HepG2 (cell line): ENCODE data around the gene PAX7. TPM values are rescaled to one million over a fixed set of nuclear protein-coding genes. Genes with fewer than 3 reads are reported as not detected.

ENCODE experiments used
- ATAC-seq: fragments of 200-7000 bp; cut with Tn5 transposase; 3 replicates; pipeline ENCODE4 v1.9.1; 2020; ENCODE audit warnings: mild to moderate bottlenecking, moderate library complexity
- BruUV-seq: library from RNA; stranded (reverse); fragments of 400-500 nt; replicated peaks from 2 replicates; lab custom pipeline; 2021; lab: Mats Ljungman, UMichigan
- CTCF ChIA-PET: fragments of 300-600 bp; formaldehyde crosslinking; extraction: SDS; loops from one replicate; lab custom pipeline; 2021; ENCODE audit warnings: low total read pairs, inconsistent platforms, low intra/inter-chr PET ratio; lab: Yijun Ruan, JAX
- POLR2A ChIA-PET: fragments of 350-600 bp; sonication (Branson Sonifier 250); formaldehyde crosslinking; loops from one replicate; lab custom pipeline; 2020; ENCODE audit warnings: antibody characterized with exemption, inconsistent platforms; lab: Yijun Ruan, JAX
- DNase-seq: peaks from one replicate; pipeline ENCODE4 v3.0.0-alpha.2; 2015; ENCODE audit warnings: low spot score
- FAIRE-seq: peaks from 3 replicates; lab custom pipeline; 2011; peaks lifted over from hg19 to GRCh38; lab: Jason Lieb, UNC
- H2AFZ ChIP-seq: one replicate; pipeline ENCODE4 v1.6.1; 2011; ENCODE audit warnings: low read length, inconsistent platforms
- H3K27ac ChIP-seq: fragments of 300-600 bp; 3 replicates; pipeline ENCODE4 v1.8.0; 2011; ENCODE audit warnings: mixed run types, mild to moderate bottlenecking, mixed read lengths, low read length, inconsistent platforms; ENCODE audit not compliant: insufficient read depth; ENCODE audit errors: extremely low read length
- H3K27me3 ChIP-seq, 2 experiments: fragments of 200-600 bp in 1 of 2; 2 replicates in 1 of 2; 3 replicates in 1 of 2; pipeline versions ENCODE4 v1.6.0 to v1.8.0; 2011; ENCODE audit warnings: low read length in 2 of 2, mild to moderate bottlenecking in 2 of 2, moderate library complexity in 2 of 2, inconsistent platforms in 1 of 2; ENCODE audit not compliant: insufficient read depth in 2 of 2, control insufficient read depth in 1 of 2
- H3K36me3 ChIP-seq, 2 experiments: fragments of 200-600 bp in 1 of 2; replicated peaks in 1 of 2; 2 replicates in 1 of 2; 3 replicates in 1 of 2; pipeline versions ENCODE4 v1.5.1 to v1.8.0; 2011; ENCODE audit warnings: low read length in 2 of 2, inconsistent platforms in 1 of 2; ENCODE audit not compliant: insufficient read depth in 2 of 2, control insufficient read depth in 1 of 2
- H3K4me1 ChIP-seq: 2 replicates; pipeline ENCODE4 v1.5.1; 2012; ENCODE audit warnings: low read length, inconsistent platforms; ENCODE audit not compliant: insufficient read depth
- H3K4me2 ChIP-seq: 2 replicates; pipeline ENCODE4 v1.6.0; 2011; ENCODE audit warnings: low read depth, low read length, inconsistent platforms
- H3K4me3 ChIP-seq, 3 experiments: fragments of 200-600 bp in 1 of 3; sonication (generic), shearing (Covaris generic) in 1 of 3; replicated peaks in 1 of 3; 2 replicates each; pipeline ENCODE4 v1.5.1; 2011 to 2016; ENCODE audit warnings: low read length in 3 of 3, inconsistent platforms in 2 of 3, low read depth in 2 of 3, mild to moderate bottlenecking in 2 of 3, control low read depth in 1 of 3, mixed read lengths in 1 of 3; ENCODE audit not compliant: insufficient read depth in 1 of 3
- H3K79me2 ChIP-seq: one replicate; pipeline ENCODE4 v1.6.1; 2011; ENCODE audit warnings: low read length, inconsistent platforms; ENCODE audit not compliant: insufficient read depth
- H3K9ac ChIP-seq: 2 replicates; pipeline ENCODE4 v1.6.0; 2011; ENCODE audit warnings: mild to moderate bottlenecking, low read depth, low read length, inconsistent platforms; ENCODE audit not compliant: insufficient read depth
- H3K9me3 ChIP-seq: 2 replicates; pipeline ENCODE4 v1.5.1; 2012; ENCODE audit warnings: mild to moderate bottlenecking, low read length
- H4K20me1 ChIP-seq: 2 replicates; pipeline ENCODE4 v1.6.0; 2011; ENCODE audit warnings: inconsistent platforms, mild to moderate bottlenecking, low read length, moderate library complexity; ENCODE audit not compliant: insufficient read depth
- ARID2 ChIP-seq: sonication (generic); formaldehyde crosslinking; IDR thresholded peaks from 2 replicates; pipeline ENCODE4 v1.8.1; 2022; ENCODE audit warnings: mild to moderate bottlenecking, missing genetic modification reagents, borderline replicate concordance
- CSRNP1 ChIP-seq: sonication (generic); formaldehyde crosslinking; IDR thresholded peaks from 2 replicates; pipeline ENCODE4 v1.8.1; 2023; ENCODE audit warnings: mild to moderate bottlenecking, missing genetic modification reagents
- E2F5 ChIP-seq: sonication (generic); formaldehyde crosslinking; conservative IDR thresholded peaks from 2 replicates; pipeline ENCODE4 v1.4.0; 2020; ENCODE audit warnings: missing genetic modification reagents
- NFKBIZ ChIP-seq: IDR thresholded peaks from 2 replicates; pipeline ENCODE4 v1.6.1; 2018; ENCODE audit warnings: missing genetic modification reagents, missing compliant biosample characterization
- RELA ChIP-seq: sonication (generic); formaldehyde crosslinking; IDR thresholded peaks from 2 replicates; pipeline ENCODE4 v1.4.0; 2020; ENCODE audit warnings: missing genetic modification reagents
- THAP9 ChIP-seq: sonication (generic); formaldehyde crosslinking; IDR thresholded peaks from 2 replicates; pipeline ENCODE4; 2020; ENCODE audit warnings: missing genetic modification reagents, mild to moderate bottlenecking, borderline replicate concordance
- ZMYM2 ChIP-seq: sonication (generic); formaldehyde crosslinking; IDR thresholded peaks from 2 replicates; pipeline ENCODE4 v1.8.0; 2022; ENCODE audit warnings: mild to moderate bottlenecking, missing genetic modification reagents
- ZNF383 ChIP-seq: sonication (generic); formaldehyde crosslinking; IDR thresholded peaks from 2 replicates; pipeline ENCODE4 v1.4.0; 2020; ENCODE audit warnings: missing genetic modification reagents, mild to moderate bottlenecking, borderline replicate concordance
- ZNF563 ChIP-seq: sonication (generic); formaldehyde crosslinking; IDR thresholded peaks from 2 replicates; pipeline ENCODE4 v1.8.0; 2022; ENCODE audit warnings: mild to moderate bottlenecking, moderate library complexity, missing genetic modification reagents
- WGBS: methylation state at CpG from one replicate; pipeline ENCODE4 v1.1.6; 2017; ENCODE audit warnings: low lambda C conversion rate; 5-methylcytosine and 5-hydroxymethylcytosine counted together
- in situ Hi-C: cut with HindIII; loops from 2 replicates; pipeline ENCODE4 v1.10.0; 2017; ENCODE audit warnings: low pct_unique_long_range_greater_than_20kb; ENCODE audit not compliant: extremely low pct_ligation_motif_present
- intact Hi-C: fragments of 100-400 bp; cut with micrococcal nuclease; formaldehyde crosslinking; loops from one replicate; pipeline ENCODE4 v1.10.0; 2022; ENCODE audit not compliant: unreplicated experiment
- polyA plus RNA-seq, 8 experiments: library from polyadenylated mRNA; depleted of rRNA in 3 of 8; stranded (reverse) in 7 of 8; unstranded in 1 of 8; fragments of >200 nt; fragmentation: Illumina TruSeq in 4 of 8; extraction: Trizol in 4 of 8; gene quantifications; 2 replicates each; pipeline versions ENCODE4 v1.2.1 to v1.2.3, GENCODE V29; 2011 to 2016; ENCODE audit warnings: low read depth in 4 of 8, missing spikeins in 1 of 8, mixed read lengths in 1 of 8; ENCODE audit not compliant: insufficient read depth in 1 of 8
- total RNA-seq, 5 experiments: library from RNA; depleted of rRNA; stranded (reverse); fragments of >200 nt; fragmentation: Illumina TruSeq; extraction: Trizol; gene quantifications; 2 replicates each; pipeline ENCODE4 v1.2.3, GENCODE V29; 2016; ENCODE audit warnings: low read depth in 1 of 5

The PAX7 gene
- total and polyA plus RNA-seq, 2 of the 13 experiments (the other 11 are each of a cell fraction or from before 2014, with no cell fraction given), result not detected

GRCh38 chr1:18723701-18724411 lies 93.2 kb downstream of the PAX7 start:
- Histone ChIP-seq H3K27me3 (peaks cover 2 to 94% of the 10 kb centered on the region in 2 experiments; a peak in 4 of 5 replicates), H3K9ac (no peak overlapping the region), H3K4me2 (no peak overlapping the region), H3K79me2 (no peaks in the 10 kb centered on the region), H4K20me1 (no peaks in the 10 kb centered on the region), H2AFZ (no peak overlapping the region), H3K4me3 (no peak overlapping the region), H3K36me3 (no peaks in the 10 kb centered on the region), H3K9me3 (no peaks in the 10 kb centered on the region), H3K4me1 (no peaks in the 10 kb centered on the region), H3K27ac (no peak overlapping the region)
- no peak for FAIRE-seq
- TF ChIP-seq THAP9 (CRISPR knock-in tag) (no peak), NFKBIZ (CRISPR knock-in tag) (no peak), ZNF383 (CRISPR knock-in tag) (no peak), RELA (CRISPR knock-in tag) (no peak), ZNF563 (no peak), E2F5 (CRISPR knock-in tag) (no peak), ZMYM2 (CRISPR knock-in tag) (no peak), CSRNP1 (CRISPR knock-in tag) (no peak), ARID2 (CRISPR knock-in tag) (no peak)
- in situ Hi-C loops, result no loop called here
- CTCF ChIA-PET, result no interaction called here
- intact Hi-C loops, result no loop called here
- POLR2A ChIA-PET, result no interaction called here
- ATAC-seq, result no peak
- DNase-seq, result no peak
- BruUV-seq, result no TSS peak
- 15% methylated on average over 15 of the region's 19 CpGs for WGBS
